D721Med (cell line): ENCODE results near the gene HJV.

Experiments used
- DNase-seq: peaks from one replicate; pipeline ENCODE4 v3.0.0; 2011; ENCODE audit warnings: low spot score; ENCODE audit not compliant: insufficient read length
- FAIRE-seq: peaks from 2 replicates; lab custom pipeline; 2011; peaks lifted over from hg19 to GRCh38; lab: Jason Lieb, UNC
- CTCF ChIP-seq: IDR thresholded peaks from 2 replicates; pipeline ENCODE4 v1.5.1; 2012; ENCODE audit warnings: mild to moderate bottlenecking, control low read depth; ENCODE audit not compliant: insufficient read depth; ENCODE audit errors: missing control alignments

HJV gene

GRCh38 chr1:146046664-146047063 lies 25.1 kb upstream of the HJV start:
- FAIRE-seq (no peak), DNase-seq (no peak)
- no peak for TF ChIP-seq CTCF

- no peak for TF ChIP-seq CTCF
- DNase-seq (no peak), FAIRE-seq (no peak)
Observed at GRCh38 chr1:146039844-146040194, 18.3 kb upstream of the HJV start.

GRCh38 chr1:146036965-146037646 lies 15.6 kb upstream of the HJV start:
- no peak for DNase-seq
- FAIRE-seq: no peak
- TF ChIP-seq CTCF: no peak

GRCh38 chr1:146036241-146036964 lies 14.9 kb upstream of the HJV start:
- DNase-seq (no peak), FAIRE-seq (no peak)
- TF ChIP-seq CTCF: no peak

- no peak for FAIRE-seq
- no peak for DNase-seq
- TF ChIP-seq CTCF: no peak
Observed at GRCh38 chr1:146035048-146035423, 13.5 kb upstream of the HJV start.

- no peak for DNase-seq
- FAIRE-seq: no peak
Observed at GRCh38 chr1:146032631-146033219, 11.2 kb upstream of the HJV start.

More at GRCh38 chr1:146032631-146033219, 11.2 kb upstream of the HJV start:
- TF ChIP-seq CTCF: peak; percentile 58
